ENCODE results near the gene WIZ.

WIZ gene

GRCh38 chr19:15429825-15430467 is 19.8 kb downstream of the WIZ start:
- no peak overlapping the region for H3K4me3 ChIP-seq (ENCODE audit: low read depth, low read length)

GRCh38 chr19:15428956-15429824 is 20.6 kb downstream of the WIZ start:
- DNase-seq (ENCODE audit: low read depth) = no peak
- no peak overlapping the region for H3K4me3 ChIP-seq (ENCODE audit: low read depth, low read length)
- no peak for TF ChIP-seq CTCF (IDR thresholded peaks at IDR 0.05; ENCODE audit: control insufficient read depth, extremely low read depth, insufficient read depth)

More at GRCh38 chr19:15429825-15430467, 19.8 kb downstream of the WIZ start:
- no peak for TF ChIP-seq CTCF (IDR thresholded peaks at IDR 0.05; ENCODE audit: control insufficient read depth, extremely low read depth, insufficient read depth)
- DNase-seq (ENCODE audit: low read depth) = no peak

- no peak for DNase-seq (ENCODE audit: low read depth)
- H3K4me3 ChIP-seq (ENCODE audit: low read depth, low read length) = no peak overlapping the region
- TF ChIP-seq CTCF (IDR thresholded peaks at IDR 0.05; ENCODE audit: control insufficient read depth, extremely low read depth, insufficient read depth) = no peak
Measured at GRCh38 chr19:15427991-15428471, 21.7 kb downstream of the WIZ start.

GRCh38 chr19:15427350-15427700 is 22.4 kb downstream of the WIZ start:
- DNase-seq (ENCODE audit: low read depth) = no peak
- no peak overlapping the region for H3K4me3 ChIP-seq (ENCODE audit: low read depth, low read length)
- TF ChIP-seq CTCF (IDR thresholded peaks at IDR 0.05; ENCODE audit: control insufficient read depth, extremely low read depth, insufficient read depth) = no peak

GRCh38 chr19:15426485-15427349 is 23.0 kb downstream of the WIZ start:
- DNase-seq (ENCODE audit: low read depth) = no peak
- TF ChIP-seq CTCF (IDR thresholded peaks at IDR 0.05; ENCODE audit: control insufficient read depth, extremely low read depth, insufficient read depth) = no peak
- no peak overlapping the region for H3K4me3 ChIP-seq (ENCODE audit: low read depth, low read length)

- TF ChIP-seq CTCF (IDR thresholded peaks at IDR 0.05; ENCODE audit: control insufficient read depth, extremely low read depth, insufficient read depth) = no peak
- no peak overlapping the region for H3K4me3 ChIP-seq (ENCODE audit: low read depth, low read length)
- no peak for DNase-seq (ENCODE audit: low read depth)
Measured at GRCh38 chr19:15425321-15425950, 24.3 kb downstream of the WIZ start.

Data from LNCaP clone FGC (cell line).